H1 (cell line): Measurements from ENCODE around the gene ACE. TPM values are rescaled to one million over a fixed set of nuclear protein-coding genes. Genes with fewer than 3 reads are reported as not detected.

Source experiments
- CTCF ChIA-PET: fragments of 300-600 bp; sonication (Branson Sonifier 250); formaldehyde crosslinking; loops from one replicate; lab custom pipeline; 2021; ENCODE audit not compliant: partially characterized antibody; lab: Charles Lee
- POLR2A ChIA-PET: fragments of 300-600 bp; sonication (Branson Sonifier 250); formaldehyde crosslinking; loops from one replicate; lab custom pipeline; 2021; ENCODE audit warnings: inconsistent platforms; ENCODE audit not compliant: partially characterized antibody; lab: Charles Lee
- DNase-seq, 2 experiments: peaks; one replicate each; pipeline versions ENCODE4 v3.0.0 to v3.0.0-alpha.2; 2010 to 2022; ENCODE audit warnings: low spot score in 2 of 2, low read depth in 1 of 2, mixed read lengths in 1 of 2
- FAIRE-seq: peaks from 2 replicates; lab custom pipeline; 2011; peaks lifted over from hg19 to GRCh38; lab: Jason Lieb, UNC
- H2AFZ ChIP-seq: 2 replicates; pipeline ENCODE4 v1.8.1; 2012; ENCODE audit warnings: low read length, inconsistent platforms
- H2AK5ac ChIP-seq: 2 replicates; pipeline ENCODE4 v1.6.1; 2013; ENCODE audit warnings: low read depth, low read length
- H2BK120ac ChIP-seq: replicated peaks from 2 replicates; pipeline ENCODE3; 2013; ENCODE audit warnings: low read depth, low read length, inconsistent platforms
- H2BK12ac ChIP-seq: 2 replicates; pipeline ENCODE4 v1.6.1; 2013; ENCODE audit warnings: low read depth, low read length
- H2BK15ac ChIP-seq: 2 replicates; pipeline ENCODE4 v1.6.1; 2013; ENCODE audit warnings: low read length
- H2BK20ac ChIP-seq: 2 replicates; pipeline ENCODE4 v1.6.1; 2013; ENCODE audit warnings: low read length
- H2BK5ac ChIP-seq: 2 replicates; pipeline ENCODE4 v1.6.1; 2013; ENCODE audit warnings: low read depth, low read length
- H3K14ac ChIP-seq: 2 replicates; pipeline ENCODE4 v1.6.1; 2013; ENCODE audit warnings: inconsistent platforms; ENCODE audit not compliant: insufficient read length
- H3K18ac ChIP-seq: 2 replicates; pipeline ENCODE4 v1.6.1; 2013; ENCODE audit warnings: low read length; ENCODE audit errors: extremely low read depth
- H3K23ac ChIP-seq: 2 replicates; pipeline ENCODE4 v1.6.1; 2013; ENCODE audit warnings: inconsistent platforms; ENCODE audit not compliant: insufficient read length
- H3K23me2 ChIP-seq: 2 replicates; pipeline ENCODE4 v1.6.1; 2013; ENCODE audit warnings: low read depth, low read length
- H3K27ac ChIP-seq: 2 replicates; pipeline ENCODE4 v1.6.1; 2011; ENCODE audit warnings: low read depth, low read length, inconsistent platforms
- H3K27me3 ChIP-seq, 4 experiments: replicated peaks in 1 of 4; 1 replicate in 1 of 4; 2 replicates in 3 of 4; pipeline versions ENCODE4 v1.6.1 to v1.8.1; 2011 to 2013; ENCODE audit warnings: low read length in 3 of 4, mild to moderate bottlenecking in 3 of 4, inconsistent platforms in 2 of 4, mixed read lengths in 2 of 4, moderate library complexity in 1 of 4; ENCODE audit not compliant: control insufficient read depth in 3 of 4, insufficient read depth in 3 of 4; ENCODE audit errors: extremely low read depth in 1 of 4
- H3K36me3 ChIP-seq, 4 experiments: 2 replicates each; pipeline versions ENCODE4 v1.6.1 to v1.8.1; 2011 to 2013; ENCODE audit warnings: mild to moderate bottlenecking in 4 of 4, low read length in 3 of 4, moderate library complexity in 2 of 4, control low read depth in 1 of 4, inconsistent platforms in 1 of 4; ENCODE audit not compliant: insufficient read depth in 4 of 4, control insufficient read depth in 2 of 4
- H3K4ac ChIP-seq: replicated peaks from 2 replicates; pipeline ENCODE3; 2013; ENCODE audit warnings: low read length, low read depth, mixed read lengths, inconsistent platforms; ENCODE audit not compliant: insufficient read length
- H3K4me1 ChIP-seq, 4 experiments: replicated peaks in 1 of 4; 1 replicate in 1 of 4; 2 replicates in 3 of 4; pipeline versions ENCODE4 v1.6.1 to v1.8.1; 2011 to 2013; ENCODE audit warnings: low read length in 3 of 4, inconsistent platforms in 2 of 4, mixed read lengths in 1 of 4; ENCODE audit not compliant: insufficient read depth in 4 of 4, control insufficient read depth in 3 of 4
- H3K4me2 ChIP-seq, 2 experiments: 2 replicates each; pipeline versions ENCODE4 v1.6.1 to v1.8.1; 2011 to 2013; ENCODE audit warnings: low read depth in 2 of 2, low read length in 2 of 2, control low read depth in 1 of 2, inconsistent platforms in 1 of 2, mild to moderate bottlenecking in 1 of 2; ENCODE audit not compliant: insufficient read depth in 1 of 2
- H3K4me3 ChIP-seq, 4 experiments: fragments of 200-600, 300-600 bp in 1 of 4; sonication (generic), shearing (Covaris generic), sonication (Bioruptor Twin) in 1 of 4; 2 replicates each; pipeline versions ENCODE4 v1.5.1 to v1.8.1; 2011 to 2016; ENCODE audit warnings: low read length in 4 of 4, low read depth in 3 of 4, control low read depth in 2 of 4, inconsistent platforms in 2 of 4, mild to moderate bottlenecking in 2 of 4, mixed read lengths in 1 of 4, moderate library complexity in 1 of 4; ENCODE audit not compliant: insufficient read depth in 2 of 4; ENCODE audit errors: extremely low read depth in 1 of 4
- H3K56ac ChIP-seq: replicated peaks from 2 replicates; pipeline ENCODE3; 2013; ENCODE audit warnings: low read depth, mild to moderate bottlenecking, mixed read lengths, low read length, inconsistent platforms; ENCODE audit not compliant: insufficient read length
- H3K79me1 ChIP-seq: 2 replicates; pipeline ENCODE4 v1.6.1; 2013; ENCODE audit warnings: low read depth, low read length, control low read depth
- H3K79me2 ChIP-seq, 2 experiments: 2 replicates each; pipeline versions ENCODE4 v1.6.1 to v1.8.1; 2012 to 2013; ENCODE audit warnings: low read length in 2 of 2, mild to moderate bottlenecking in 2 of 2, inconsistent platforms in 1 of 2; ENCODE audit not compliant: insufficient read depth in 2 of 2, control insufficient read depth in 1 of 2
- H3K9ac ChIP-seq, 4 experiments: replicated peaks in 1 of 4; 1 replicate in 1 of 4; 2 replicates in 3 of 4; pipeline versions ENCODE4 v1.6.1 to v1.8.1; 2011 to 2013; ENCODE audit warnings: low read depth in 3 of 4, low read length in 3 of 4, control low read depth in 2 of 4, mild to moderate bottlenecking in 2 of 4, moderate library complexity in 2 of 4, inconsistent platforms in 1 of 4; ENCODE audit errors: extremely low read depth in 1 of 4
- H3K9me3 ChIP-seq, 2 experiments: 2 replicates each; pipeline versions ENCODE4 v1.6.1 to v1.8.1; 2012 to 2013; ENCODE audit warnings: mild to moderate bottlenecking in 2 of 2, moderate library complexity in 2 of 2, control low read depth in 1 of 2, inconsistent platforms in 1 of 2, low read depth in 1 of 2, low read length in 1 of 2, mixed read lengths in 1 of 2; ENCODE audit not compliant: insufficient read depth in 2 of 2
- H4K20me1 ChIP-seq, 2 experiments: replicated peaks in 1 of 2; 2 replicates each; pipeline versions ENCODE3 to v1.8.1; 2011 to 2013; ENCODE audit warnings: inconsistent platforms in 2 of 2, low read length in 2 of 2, mild to moderate bottlenecking in 1 of 2; ENCODE audit not compliant: insufficient read depth in 2 of 2, control insufficient read depth in 1 of 2
- H4K5ac ChIP-seq: 2 replicates; pipeline ENCODE4 v1.6.1; 2013; ENCODE audit warnings: low read length, low read depth, mixed read lengths, inconsistent platforms; ENCODE audit not compliant: insufficient read length
- H4K8ac ChIP-seq: 2 replicates; pipeline ENCODE4 v1.8.0; 2013; ENCODE audit warnings: mild to moderate bottlenecking, moderate library complexity, low read length, inconsistent platforms; ENCODE audit not compliant: insufficient read depth; ENCODE audit errors: extremely low read depth
- H4K91ac ChIP-seq: replicated peaks from 2 replicates; pipeline ENCODE3; 2013; ENCODE audit warnings: low read length, mixed read lengths, inconsistent platforms; ENCODE audit not compliant: insufficient read length
- WGBS, 2 experiments: shearing (Covaris generic) in 1 of 2; methylation state at CpG; one replicate each; pipeline versions ENCODE4 v1.1.6 to v1.1.7; 2013 to 2015; ENCODE audit warnings: low lambda C conversion rate in 2 of 2, mixed read lengths in 2 of 2, inconsistent platforms in 1 of 2, low coverage in 1 of 2, missing lambda C conversion rate in 1 of 2; ENCODE audit not compliant: insufficient replicate concordance in 2 of 2, insufficient coverage in 1 of 2, insufficient read length in 1 of 2; ENCODE audit errors: extremely low coverage in 1 of 2, missing lambda C conversion rate in 1 of 2; 5-methylcytosine and 5-hydroxymethylcytosine counted together
- polyA plus RNA-seq, 7 experiments: library from polyadenylated mRNA; depleted of rRNA in 3 of 7; stranded (reverse) in 5 of 7; unstranded in 2 of 7; fragments of >200 nt in 5 of 7; fragments of 200-250 nt in 2 of 7; gene quantifications; 1 replicate in 5 of 7; 2 replicates in 1 of 7; 4 replicates in 1 of 7; pipeline versions ENCODE4 v1.2.1 to v1.2.3, GENCODE V29; 2011 to 2013; ENCODE audit warnings: missing spikeins in 2 of 7, mixed read lengths in 2 of 7
- total RNA-seq: library from RNA; stranded (reverse); fragmentation: NEBNext Ultra II Directional; extraction: Animal tissue kit (Norgen Biotek cat#: 25700); gene quantifications from 2 replicates; pipeline ENCODE4 v1.2.1, GENCODE V29; 2021

Gene ACE
- total and polyA plus RNA-seq, 2 of the 8 experiments (the other 6 are each of a cell fraction or from before 2014, with no cell fraction given) = 2.5 to 5.5 TPM

- no peaks in the 10 kb centered on the region for H4K20me1 ChIP-seq
- H2BK15ac ChIP-seq = no peak overlapping the region
- H3K9ac ChIP-seq = no peak overlapping the region
- H2AFZ ChIP-seq = no peak overlapping the region
- no peak overlapping the region for H3K14ac ChIP-seq
- no peak overlapping the region for H2AK5ac ChIP-seq
- H3K56ac ChIP-seq = no peak overlapping the region
- H3K79me2 ChIP-seq = no peaks in the 10 kb centered on the region
- no peak overlapping the region for H3K23ac ChIP-seq
- no peak overlapping the region for H3K4me2 ChIP-seq
- H3K79me1 ChIP-seq = no peaks in the 10 kb centered on the region
- H3K23me2 ChIP-seq = no peaks in the 10 kb centered on the region
- H3K18ac ChIP-seq = no peak overlapping the region
- no peak overlapping the region for H2BK20ac ChIP-seq
- H4K91ac ChIP-seq = no peak overlapping the region
- H2BK12ac ChIP-seq = no peak overlapping the region
- H3K4me1 ChIP-seq = peaks cover 2 to 8% (median 4%) of the 10 kb centered on the region in 4 experiments; a peak in 6 of 7 replicates
- no peak overlapping the region for H3K27ac ChIP-seq
- H3K36me3 ChIP-seq = no peaks in the 10 kb centered on the region
- no peak overlapping the region for H4K8ac ChIP-seq
- H3K9me3 ChIP-seq = no peaks in the 10 kb centered on the region
- no peaks in the 10 kb centered on the region for H3K27me3 ChIP-seq
- FAIRE-seq (no peak), DNase-seq (no peak)
- POLR2A ChIA-PET = interaction anchor here (0.5 to 0.9 kb wide), 3 partner anchors 13 to 193 kb away, joined by 3 to 4 read pairs (median 3); no protein-coding TSS in a partner anchor
- H2BK120ac ChIP-seq = no peak overlapping the region
- no peak overlapping the region for H3K4ac ChIP-seq
- H3K4me3 ChIP-seq = no peak overlapping the region
- H2BK5ac ChIP-seq = no peak overlapping the region
- CTCF ChIA-PET = interaction anchor here (0.6 to 29.0 kb wide), 8 partner anchors 12 to 374 kb away, joined by 3 to 758 read pairs (median 5); partner anchors contain the start of genes ACE and CYB561
- 90% methylated on average over 11 of the region's 11 CpGs; no CpG with 5 or more reads in 1 of the 2 experiments for WGBS, 2 experiments
- H4K5ac ChIP-seq = no peak overlapping the region
Measured at GRCh38 chr17:63430223-63430622, 46.6 kb upstream of the ACE start.
